ENCODE data around the gene NIFK.

GRCh38 chr2:121707344-121707919 is 29.2 kb downstream of the NIFK start:
- TF ChIP-seq CTCF (optimal IDR thresholded peaks at IDR 0.05 in 1 of 3, IDR thresholded peaks at IDR 0.05 in 1 of 3, conservative IDR thresholded peaks at IDR 0.05 in 1 of 3; ENCODE audit: extremely low read depth in 1 of 3, insufficient read depth in 2 of 3, low read length in 3 of 3) (no peak), EZH2 (IDR thresholded peaks at IDR 0.05; ENCODE audit: low read length) (no peak)

All from keratinocyte (primary cell).